SK-N-SH (cell line): ENCODE measurements around the gene ZNF282.

Source experiments
- CHD2 ChIP-seq: fragments of 150-350 bp; IDR thresholded peaks from 2 replicates; pipeline ENCODE4 v1.6.1; 2018; ENCODE audit warnings: low read length; ENCODE audit not compliant: partially characterized antibody
- FOSL2 ChIP-seq: IDR thresholded peaks from 2 replicates; pipeline ENCODE4 v1.4.0; 2012; ENCODE audit warnings: low read depth, mild to moderate bottlenecking, moderate library complexity, borderline replicate concordance
- FOXM1 ChIP-seq: IDR thresholded peaks from 2 replicates; pipeline ENCODE4 v1.4.0; 2012; ENCODE audit warnings: low read depth, mild to moderate bottlenecking
- GABPA ChIP-seq: IDR thresholded peaks from 2 replicates; pipeline ENCODE4 v1.4.0; 2012; ENCODE audit warnings: low read depth, mild to moderate bottlenecking
- MXI1 ChIP-seq: IDR thresholded peaks from 2 replicates; pipeline ENCODE4 v1.6.1; 2012; ENCODE audit warnings: mild to moderate bottlenecking, low read depth, low read length, improper control_type of control experiment
- POLR2AphosphoS5 ChIP-seq: IDR thresholded peaks from 2 replicates; pipeline ENCODE4 v1.6.1; 2012; ENCODE audit warnings: low read depth, low read length
- RAD21 ChIP-seq: IDR thresholded peaks from 2 replicates; pipeline ENCODE4 v1.6.1; 2012; ENCODE audit warnings: mild to moderate bottlenecking, low read length
- SIN3A ChIP-seq: IDR thresholded peaks from 2 replicates; pipeline ENCODE4 v1.6.1; 2012; ENCODE audit warnings: low read depth, mild to moderate bottlenecking, low read length, moderate library complexity, borderline replicate concordance
- TAF1 ChIP-seq: IDR thresholded peaks from 2 replicates; pipeline ENCODE4 v1.6.1; 2012; ENCODE audit warnings: low read depth, mild to moderate bottlenecking, low read length, moderate library complexity, borderline replicate concordance
- TEAD4 ChIP-seq: IDR thresholded peaks from 2 replicates; pipeline ENCODE4 v1.4.0; 2012; ENCODE audit warnings: mild to moderate bottlenecking, borderline replicate concordance; ENCODE audit not compliant: insufficient read depth
- YY1 ChIP-seq: IDR thresholded peaks from 2 replicates; pipeline ENCODE4 v1.4.0; 2012; ENCODE audit warnings: low read depth, mild to moderate bottlenecking
- TF ChIP-seq, protein P1 (sequence below): IDR thresholded peaks from 2 replicates; pipeline ENCODE4 v1.6.1; 2012; ENCODE audit warnings: mild to moderate bottlenecking, low read depth, low read length, moderate library complexity
- TF ChIP-seq, protein P2 (sequence below): fragments of 200-600 bp; sonication (generic); IDR thresholded peaks from 2 replicates; pipeline ENCODE4 v1.6.1; 2017; ENCODE audit warnings: antibody characterized with exemption, mild to moderate bottlenecking, moderate library complexity
- TF ChIP-seq, protein P3 (sequence below): IDR thresholded peaks from 2 replicates; pipeline ENCODE4 v1.4.0; 2012; ENCODE audit warnings: low read depth

DNA sequence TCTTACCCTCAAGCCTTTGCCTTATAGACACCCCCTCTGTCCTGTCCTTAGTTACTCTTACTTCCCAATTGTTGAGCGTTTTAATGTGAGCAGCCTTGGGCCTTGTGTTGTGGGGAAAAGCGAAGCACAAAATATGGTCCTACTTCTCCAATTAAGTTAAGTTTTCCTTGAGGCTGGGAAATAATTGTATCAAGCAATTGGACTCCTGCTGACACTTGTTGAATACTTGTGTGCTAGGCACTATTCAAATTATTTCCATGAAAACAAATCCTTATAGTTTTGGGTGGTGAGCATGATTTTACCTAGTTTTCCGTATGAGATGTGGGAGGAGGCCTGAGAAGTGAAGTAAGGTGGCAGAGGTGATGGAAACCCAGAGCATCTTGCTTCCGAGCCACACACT, 61.2 kb downstream of the ZNF282 start:
- TF ChIP-seq CHD2 (no peak), TEAD4 (no peak), RAD21 (no peak), FOXM1 (no peak), FOSL2 (no peak), TAF1 (no peak), POLR2AphosphoS5 (no peak), GABPA (no peak), SIN3A (no peak), MXI1 (no peak), YY1 (no peak)
- TF ChIP-seq, protein P1, sequence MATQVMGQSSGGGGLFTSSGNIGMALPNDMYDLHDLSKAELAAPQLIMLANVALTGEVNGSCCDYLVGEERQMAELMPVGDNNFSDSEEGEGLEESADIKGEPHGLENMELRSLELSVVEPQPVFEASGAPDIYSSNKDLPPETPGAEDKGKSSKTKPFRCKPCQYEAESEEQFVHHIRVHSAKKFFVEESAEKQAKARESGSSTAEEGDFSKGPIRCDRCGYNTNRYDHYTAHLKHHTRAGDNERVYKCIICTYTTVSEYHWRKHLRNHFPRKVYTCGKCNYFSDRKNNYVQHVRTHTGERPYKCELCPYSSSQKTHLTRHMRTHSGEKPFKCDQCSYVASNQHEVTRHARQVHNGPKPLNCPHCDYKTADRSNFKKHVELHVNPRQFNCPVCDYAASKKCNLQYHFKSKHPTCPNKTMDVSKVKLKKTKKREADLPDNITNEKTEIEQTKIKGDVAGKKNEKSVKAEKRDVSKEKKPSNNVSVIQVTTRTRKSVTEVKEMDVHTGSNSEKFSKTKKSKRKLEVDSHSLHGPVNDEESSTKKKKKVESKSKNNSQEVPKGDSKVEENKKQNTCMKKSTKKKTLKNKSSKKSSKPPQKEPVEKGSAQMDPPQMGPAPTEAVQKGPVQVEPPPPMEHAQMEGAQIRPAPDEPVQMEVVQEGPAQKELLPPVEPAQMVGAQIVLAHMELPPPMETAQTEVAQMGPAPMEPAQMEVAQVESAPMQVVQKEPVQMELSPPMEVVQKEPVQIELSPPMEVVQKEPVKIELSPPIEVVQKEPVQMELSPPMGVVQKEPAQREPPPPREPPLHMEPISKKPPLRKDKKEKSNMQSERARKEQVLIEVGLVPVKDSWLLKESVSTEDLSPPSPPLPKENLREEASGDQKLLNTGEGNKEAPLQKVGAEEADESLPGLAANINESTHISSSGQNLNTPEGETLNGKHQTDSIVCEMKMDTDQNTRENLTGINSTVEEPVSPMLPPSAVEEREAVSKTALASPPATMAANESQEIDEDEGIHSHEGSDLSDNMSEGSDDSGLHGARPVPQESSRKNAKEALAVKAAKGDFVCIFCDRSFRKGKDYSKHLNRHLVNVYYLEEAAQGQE: no peak
- TF ChIP-seq, protein P2, sequence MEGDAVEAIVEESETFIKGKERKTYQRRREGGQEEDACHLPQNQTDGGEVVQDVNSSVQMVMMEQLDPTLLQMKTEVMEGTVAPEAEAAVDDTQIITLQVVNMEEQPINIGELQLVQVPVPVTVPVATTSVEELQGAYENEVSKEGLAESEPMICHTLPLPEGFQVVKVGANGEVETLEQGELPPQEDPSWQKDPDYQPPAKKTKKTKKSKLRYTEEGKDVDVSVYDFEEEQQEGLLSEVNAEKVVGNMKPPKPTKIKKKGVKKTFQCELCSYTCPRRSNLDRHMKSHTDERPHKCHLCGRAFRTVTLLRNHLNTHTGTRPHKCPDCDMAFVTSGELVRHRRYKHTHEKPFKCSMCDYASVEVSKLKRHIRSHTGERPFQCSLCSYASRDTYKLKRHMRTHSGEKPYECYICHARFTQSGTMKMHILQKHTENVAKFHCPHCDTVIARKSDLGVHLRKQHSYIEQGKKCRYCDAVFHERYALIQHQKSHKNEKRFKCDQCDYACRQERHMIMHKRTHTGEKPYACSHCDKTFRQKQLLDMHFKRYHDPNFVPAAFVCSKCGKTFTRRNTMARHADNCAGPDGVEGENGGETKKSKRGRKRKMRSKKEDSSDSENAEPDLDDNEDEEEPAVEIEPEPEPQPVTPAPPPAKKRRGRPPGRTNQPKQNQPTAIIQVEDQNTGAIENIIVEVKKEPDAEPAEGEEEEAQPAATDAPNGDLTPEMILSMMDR: no peak
- TF ChIP-seq, protein P3, sequence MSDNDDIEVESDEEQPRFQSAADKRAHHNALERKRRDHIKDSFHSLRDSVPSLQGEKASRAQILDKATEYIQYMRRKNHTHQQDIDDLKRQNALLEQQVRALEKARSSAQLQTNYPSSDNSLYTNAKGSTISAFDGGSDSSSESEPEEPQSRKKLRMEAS: no peak
